PFSK-1 (cell line): ENCODE measurements around the gene MAD1L1.

Experiments used
- POLR2AphosphoS5 ChIP-seq: IDR thresholded peaks from 2 replicates; pipeline ENCODE4 v1.6.1; 2012; ENCODE audit warnings: low read depth, mild to moderate bottlenecking, control low read depth, low read length, moderate library complexity
- TAF1 ChIP-seq: IDR thresholded peaks from 2 replicates; pipeline ENCODE4 v1.6.1; 2012; ENCODE audit warnings: low read length, control low read depth, borderline replicate concordance; ENCODE audit not compliant: insufficient read depth
- TF ChIP-seq, protein P1 (sequence below), 2 experiments: IDR thresholded peaks; 2 replicates each; pipeline versions ENCODE4 v1.6.1 to v1.8.0; 2011 to 2012; ENCODE audit warnings: low read depth in 2 of 2, low read length in 2 of 2, control low read depth in 1 of 2, inconsistent platforms in 1 of 2, mild to moderate bottlenecking in 1 of 2, moderate library complexity in 1 of 2; ENCODE audit not compliant: insufficient read depth in 1 of 2

DNA sequence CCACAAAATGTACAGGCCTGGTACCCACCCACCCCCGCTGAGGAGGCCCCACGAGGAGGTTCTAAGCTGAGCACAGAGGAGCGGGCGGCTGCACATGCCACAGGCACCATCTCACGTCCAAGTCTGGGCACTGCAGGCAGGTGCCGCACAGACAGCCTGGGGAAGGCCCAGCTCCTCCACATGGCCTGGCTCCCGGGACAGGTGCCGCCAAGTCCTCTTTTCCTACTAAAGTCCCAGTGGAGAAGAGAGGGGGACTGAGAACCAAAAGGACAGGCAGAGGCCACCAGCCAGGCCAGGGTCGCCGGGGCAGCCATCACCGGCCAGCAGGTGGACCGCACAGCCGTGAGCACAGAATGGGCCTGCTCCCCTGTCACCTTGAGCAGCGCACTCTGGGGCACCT lies 91.1 kb downstream of the MAD1L1 start:
- TF ChIP-seq, protein P1, sequence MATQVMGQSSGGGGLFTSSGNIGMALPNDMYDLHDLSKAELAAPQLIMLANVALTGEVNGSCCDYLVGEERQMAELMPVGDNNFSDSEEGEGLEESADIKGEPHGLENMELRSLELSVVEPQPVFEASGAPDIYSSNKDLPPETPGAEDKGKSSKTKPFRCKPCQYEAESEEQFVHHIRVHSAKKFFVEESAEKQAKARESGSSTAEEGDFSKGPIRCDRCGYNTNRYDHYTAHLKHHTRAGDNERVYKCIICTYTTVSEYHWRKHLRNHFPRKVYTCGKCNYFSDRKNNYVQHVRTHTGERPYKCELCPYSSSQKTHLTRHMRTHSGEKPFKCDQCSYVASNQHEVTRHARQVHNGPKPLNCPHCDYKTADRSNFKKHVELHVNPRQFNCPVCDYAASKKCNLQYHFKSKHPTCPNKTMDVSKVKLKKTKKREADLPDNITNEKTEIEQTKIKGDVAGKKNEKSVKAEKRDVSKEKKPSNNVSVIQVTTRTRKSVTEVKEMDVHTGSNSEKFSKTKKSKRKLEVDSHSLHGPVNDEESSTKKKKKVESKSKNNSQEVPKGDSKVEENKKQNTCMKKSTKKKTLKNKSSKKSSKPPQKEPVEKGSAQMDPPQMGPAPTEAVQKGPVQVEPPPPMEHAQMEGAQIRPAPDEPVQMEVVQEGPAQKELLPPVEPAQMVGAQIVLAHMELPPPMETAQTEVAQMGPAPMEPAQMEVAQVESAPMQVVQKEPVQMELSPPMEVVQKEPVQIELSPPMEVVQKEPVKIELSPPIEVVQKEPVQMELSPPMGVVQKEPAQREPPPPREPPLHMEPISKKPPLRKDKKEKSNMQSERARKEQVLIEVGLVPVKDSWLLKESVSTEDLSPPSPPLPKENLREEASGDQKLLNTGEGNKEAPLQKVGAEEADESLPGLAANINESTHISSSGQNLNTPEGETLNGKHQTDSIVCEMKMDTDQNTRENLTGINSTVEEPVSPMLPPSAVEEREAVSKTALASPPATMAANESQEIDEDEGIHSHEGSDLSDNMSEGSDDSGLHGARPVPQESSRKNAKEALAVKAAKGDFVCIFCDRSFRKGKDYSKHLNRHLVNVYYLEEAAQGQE (IDR thresholded peaks at IDR 0.05; ENCODE audit: insufficient read depth in 1 of 2, low read depth in 2 of 2, low read length in 2 of 2): no peak
- no peak for TF ChIP-seq TAF1
- no peak for TF ChIP-seq POLR2AphosphoS5
